ENCODE results near the gene IGFL1.
"Not testable (repeated sequence)": the region's sequence is repeated elsewhere in the genome, so short reads cannot be mapped to it uniquely, and the experiment has no call there.

The IGFL1 gene

GRCh38 chr19:46198756-46199155, 30.8 kb upstream of the IGFL1 start:
- no peak for DNase-seq
- intact Hi-C loops (cut with DNase I): no loop called here

- DNase-seq: peak in 22 of 42 donors; percentile 4 to 75 (median 34)
Measured at GRCh38 chr19:46201454-46202310, 27.9 kb upstream of the IGFL1 start.

GRCh38 chr19:46202426-46202825, 27.1 kb upstream of the IGFL1 start:
- no peak for DNase-seq
- intact Hi-C loops (cut with DNase I): no loop called here

More at GRCh38 chr19:46201454-46202310, 27.9 kb upstream of the IGFL1 start:
- intact Hi-C loops (cut with DNase I): no loop called here

- intact Hi-C loops (cut with DNase I): no loop called here
Measured at GRCh38 chr19:46202872-46203860, 26.4 kb upstream of the IGFL1 start.

GRCh38 chr19:46204008-46204407, 25.5 kb upstream of the IGFL1 start:
- intact Hi-C loops (cut with DNase I): no loop called here

More at GRCh38 chr19:46202872-46203860, 26.4 kb upstream of the IGFL1 start:
- peak in 1 of 42 donors; percentile 16 for DNase-seq

GRCh38 chr19:46205183-46205984, 24.2 kb upstream of the IGFL1 start:
- no peak for DNase-seq
- intact Hi-C loops (cut with DNase I): no loop called here

More at GRCh38 chr19:46204008-46204407, 25.5 kb upstream of the IGFL1 start:
- DNase-seq: no peak

- DNase-seq: no peak
- intact Hi-C loops (cut with DNase I): no loop called here
Measured at GRCh38 chr19:46206176-46206575, 23.4 kb upstream of the IGFL1 start.

GRCh38 chr19:46206682-46207081, 22.9 kb upstream of the IGFL1 start:
- no peak for DNase-seq
- intact Hi-C loops (cut with DNase I): no loop called here

GRCh38 chr19:46207858-46208257, 21.7 kb upstream of the IGFL1 start:
- intact Hi-C loops (cut with DNase I); DNase-seq: not testable (repeated sequence)

- no peak for DNase-seq
- intact Hi-C loops (cut with DNase I): no loop called here
Measured at GRCh38 chr19:46209051-46209450, 20.5 kb upstream of the IGFL1 start.

GRCh38 chr19:46209472-46209871, 20.1 kb upstream of the IGFL1 start:
- no peak for DNase-seq

GRCh38 chr19:46210669-46211068, 18.9 kb upstream of the IGFL1 start:
- intact Hi-C loops (cut with DNase I): no loop called here
- DNase-seq: peak in 9 of 42 donors; percentile 6 to 59 (median 15)

More at GRCh38 chr19:46209472-46209871, 20.1 kb upstream of the IGFL1 start:
- intact Hi-C loops (cut with DNase I): no loop called here

GRCh38 chr19:46211201-46211881, 18.2 kb upstream of the IGFL1 start:
- intact Hi-C loops (cut with DNase I): no loop called here

GRCh38 chr19:46212592-46212991, 16.9 kb upstream of the IGFL1 start:
- intact Hi-C loops (cut with DNase I); DNase-seq: not testable (repeated sequence)

More at GRCh38 chr19:46211201-46211881, 18.2 kb upstream of the IGFL1 start:
- DNase-seq: no peak

- DNase-seq: no peak
- intact Hi-C loops (cut with DNase I): no loop called here
Measured at GRCh38 chr19:46213156-46213555, 16.4 kb upstream of the IGFL1 start.

GRCh38 chr19:46213806-46214205, 15.7 kb upstream of the IGFL1 start:
- no peak for DNase-seq
- intact Hi-C loops (cut with DNase I): no loop called here

GRCh38 chr19:46216612-46217011, 12.9 kb upstream of the IGFL1 start:
- DNase-seq: no peak
- intact Hi-C loops (cut with DNase I): no loop called here

GRCh38 chr19:46217476-46217875, 12.1 kb upstream of the IGFL1 start:
- intact Hi-C loops (cut with DNase I): no loop called here
- no peak for DNase-seq
